HG02973 (cell line): ENCODE measurements around the gene GAS7.
"Not testable (repeated sequence)": the region's sequence is repeated elsewhere in the genome, so short reads cannot be mapped to it uniquely, and the experiment has no call there.

ENCODE experiments used
- ATAC-seq: cut with Tn5 transposase; IDR thresholded peaks from one replicate; pipeline ENCODE4 v1.9.1; 2021; ENCODE audit warnings: moderate library complexity; ENCODE audit not compliant: unreplicated experiment

GAS7 gene

DNA sequence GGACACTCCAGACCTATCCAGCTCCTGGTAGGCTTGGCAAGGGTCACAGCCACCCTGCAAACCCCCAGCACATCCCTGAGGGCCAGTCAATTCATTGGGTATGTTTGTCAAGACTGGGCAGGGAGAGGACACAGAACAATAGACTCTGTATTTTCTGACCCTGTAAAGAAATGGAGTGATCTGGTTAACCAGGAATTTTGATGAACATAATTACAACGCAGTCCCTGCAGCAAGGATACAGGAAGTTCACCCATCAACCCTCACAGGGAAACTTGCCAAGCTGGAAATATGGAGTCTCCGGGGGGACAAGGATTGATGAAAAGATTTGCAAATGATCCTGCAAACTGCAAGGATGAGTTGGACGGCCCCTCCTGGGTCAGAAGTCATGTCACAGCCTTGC, 167.3 kb downstream of the GAS7 start:
- ATAC-seq = no peak

DNA sequence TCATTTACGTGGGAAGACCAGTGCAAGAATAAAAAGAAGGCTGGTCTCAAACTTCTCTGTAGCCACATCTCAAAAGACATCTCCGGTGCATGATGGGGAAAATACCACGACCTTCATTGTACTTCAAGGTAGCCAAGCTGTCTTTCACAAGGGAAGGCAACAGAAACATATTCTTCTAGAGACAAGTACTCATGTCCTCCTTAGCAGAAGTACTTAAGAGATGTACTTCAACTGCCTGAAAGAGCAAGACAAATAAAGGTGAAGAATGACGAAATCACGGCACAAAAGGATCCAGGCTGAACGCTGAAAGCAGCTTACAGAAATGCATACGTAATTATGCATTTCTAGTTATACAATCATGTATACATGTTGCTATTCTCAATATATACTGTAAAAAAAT, 169.3 kb downstream of the GAS7 start:
- ATAC-seq = no peak

DNA sequence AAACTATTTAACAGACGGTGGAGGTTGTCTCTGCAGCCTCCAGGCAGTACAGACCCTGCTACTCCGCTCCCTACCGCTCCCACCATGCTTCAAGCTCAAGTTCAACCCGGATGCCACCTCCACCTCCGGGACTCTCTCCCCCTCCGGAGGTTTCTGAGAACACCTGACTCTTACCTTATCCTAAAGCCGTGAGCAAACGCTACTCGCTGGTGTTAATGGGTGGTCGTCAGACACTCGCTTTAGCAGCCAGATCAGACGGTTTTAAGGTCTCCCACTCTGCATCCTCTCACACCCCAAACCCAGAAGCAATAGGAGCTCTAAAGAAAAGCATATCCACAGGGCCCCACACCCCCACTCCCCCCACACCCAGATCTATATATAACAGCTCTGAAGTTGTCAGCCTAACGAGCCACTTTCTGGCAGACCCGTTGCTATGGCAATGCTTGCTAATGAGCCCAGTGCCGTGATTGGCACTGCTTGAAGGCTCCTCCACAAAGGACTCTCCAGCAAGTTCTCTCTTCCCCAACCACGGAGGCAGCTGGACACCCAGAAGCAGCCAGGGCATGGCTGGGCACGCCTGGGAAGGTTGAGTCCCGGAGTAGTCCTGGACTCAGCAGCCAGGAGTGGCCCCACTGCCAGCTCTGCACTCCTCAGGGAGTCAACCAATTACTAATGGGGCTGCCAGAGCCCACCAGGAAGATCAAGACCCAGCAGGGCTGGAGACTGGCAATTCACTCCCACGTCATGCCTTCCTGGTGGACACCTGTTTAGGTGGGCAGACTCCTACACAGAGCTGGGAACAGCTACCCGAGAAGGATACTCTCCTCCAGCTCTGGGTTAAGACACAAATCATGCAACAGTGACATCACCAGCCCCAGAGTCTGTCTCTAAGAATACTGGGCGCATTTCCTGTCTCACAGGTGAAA, 172.2 kb downstream of the GAS7 start:
- no peak for ATAC-seq

DNA sequence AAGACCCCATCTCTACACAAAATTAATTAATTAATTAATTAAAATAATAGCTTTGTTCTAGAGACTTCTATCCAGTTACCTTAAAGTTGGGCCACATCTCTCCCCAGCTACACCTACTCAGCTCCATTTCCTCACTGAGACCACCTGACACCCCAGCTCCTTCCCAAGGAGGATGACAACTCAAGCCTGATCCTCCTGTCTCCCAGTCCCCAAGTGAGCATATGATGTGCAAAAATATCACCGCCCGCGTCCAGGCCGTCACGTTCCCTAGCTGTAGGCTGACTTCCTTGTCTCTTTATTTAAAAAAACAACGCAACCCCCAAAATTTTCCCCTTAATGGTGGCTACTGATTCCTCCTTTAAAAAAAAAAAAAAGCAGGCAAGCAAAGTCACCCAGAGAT, 173.2 kb downstream of the GAS7 start:
- no peak for ATAC-seq

DNA sequence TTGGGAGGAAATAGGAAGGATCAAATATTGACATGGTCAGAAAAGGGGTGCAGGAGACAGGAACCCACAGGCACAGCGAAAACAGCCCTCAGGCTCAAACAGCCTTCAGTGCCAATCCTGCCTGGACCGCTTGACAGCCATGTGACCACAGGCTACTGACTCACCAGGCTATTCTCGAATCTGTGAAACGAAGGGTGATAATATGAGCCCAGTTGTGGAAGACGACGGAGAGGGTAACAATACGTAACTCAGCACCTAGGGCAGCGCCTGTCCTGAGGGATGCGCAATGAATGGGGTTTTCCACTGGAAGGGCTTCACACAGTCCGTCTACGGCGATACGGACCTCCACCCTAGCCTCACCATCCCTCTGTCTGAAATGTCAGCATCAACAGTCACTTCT, 176.0 kb downstream of the GAS7 start:
- no peak for ATAC-seq

DNA sequence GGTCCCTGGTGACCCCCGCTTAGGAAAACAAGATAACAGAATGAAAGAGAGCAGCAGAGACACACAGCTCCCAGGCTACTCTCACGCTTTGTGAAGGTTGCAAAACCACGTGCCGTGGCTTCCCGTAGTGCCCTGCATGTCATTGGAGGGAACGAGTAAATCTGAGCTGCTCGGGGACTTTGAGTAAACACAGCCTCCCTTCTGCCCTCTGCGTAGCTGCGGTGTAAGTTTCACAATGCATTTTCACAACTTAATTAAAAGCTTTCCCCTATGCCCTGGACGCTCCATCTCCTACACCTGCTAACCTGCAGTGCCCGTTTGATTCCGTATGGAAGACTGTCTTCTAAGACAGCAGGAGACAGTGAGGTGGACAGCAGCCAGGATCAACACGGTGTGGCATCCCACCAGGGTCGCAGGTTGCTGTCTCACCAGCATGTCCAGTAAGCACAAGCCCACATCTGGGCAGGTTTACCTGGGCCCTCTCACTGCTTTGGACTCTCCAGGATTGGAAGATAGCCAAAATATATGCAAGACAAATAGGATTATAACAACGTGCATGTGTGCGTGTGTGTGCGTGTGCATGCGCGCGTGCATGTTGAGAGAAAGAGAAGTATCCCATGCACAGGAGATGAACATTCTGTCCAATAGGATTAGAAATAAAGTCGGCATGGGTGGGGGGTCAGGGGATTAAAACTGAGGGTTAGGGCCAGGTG, 177.0 kb downstream of the GAS7 start:
- no peak for ATAC-seq

DNA sequence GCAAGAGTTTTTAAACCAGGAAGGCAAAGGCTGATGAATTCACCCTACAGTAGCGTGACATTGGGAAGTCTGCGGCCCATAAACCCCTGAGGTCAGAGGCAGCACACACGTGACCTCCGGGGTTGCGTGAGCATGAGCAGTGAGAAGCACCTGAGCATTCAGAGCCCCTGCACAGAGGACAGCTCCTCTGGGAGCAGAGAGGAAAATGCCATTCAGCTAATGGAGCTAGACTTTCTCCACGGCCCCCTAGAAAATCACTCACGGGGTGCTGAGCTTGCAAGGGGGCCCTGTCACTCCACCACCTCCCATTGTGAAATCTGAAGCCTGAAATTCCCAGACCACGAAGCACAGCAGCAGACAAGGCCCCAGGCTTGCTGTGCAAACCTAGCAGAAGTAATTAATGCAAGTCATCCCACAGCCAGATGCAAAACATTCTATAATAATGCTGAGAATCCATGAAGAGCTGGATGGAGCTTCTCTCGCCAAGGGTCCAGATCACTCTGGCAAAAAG, 178.4 kb downstream of the GAS7 start:
- ATAC-seq = no peak

DNA sequence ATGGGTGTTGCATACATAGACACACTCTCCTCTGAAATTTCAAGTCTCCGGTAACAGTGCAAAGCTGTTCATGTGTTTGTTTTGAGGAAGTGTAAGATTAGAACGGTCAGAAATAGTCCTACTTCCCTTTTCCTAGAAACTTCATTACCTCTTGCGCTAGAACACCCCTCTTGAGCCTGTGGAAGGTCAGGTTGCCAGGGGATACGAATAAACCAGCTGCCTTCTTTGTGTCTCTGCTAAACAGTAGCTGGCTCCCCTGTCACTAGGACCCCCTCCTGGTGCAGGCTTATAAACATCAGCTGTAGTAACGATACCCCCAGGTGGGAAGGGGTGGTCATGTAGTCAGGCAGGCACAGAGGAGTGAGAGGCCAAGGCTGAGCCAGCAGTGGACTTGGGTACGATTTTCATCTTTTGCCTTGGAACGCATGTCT, 179.9 kb downstream of the GAS7 start:
- peak; percentile 67 for ATAC-seq

DNA sequence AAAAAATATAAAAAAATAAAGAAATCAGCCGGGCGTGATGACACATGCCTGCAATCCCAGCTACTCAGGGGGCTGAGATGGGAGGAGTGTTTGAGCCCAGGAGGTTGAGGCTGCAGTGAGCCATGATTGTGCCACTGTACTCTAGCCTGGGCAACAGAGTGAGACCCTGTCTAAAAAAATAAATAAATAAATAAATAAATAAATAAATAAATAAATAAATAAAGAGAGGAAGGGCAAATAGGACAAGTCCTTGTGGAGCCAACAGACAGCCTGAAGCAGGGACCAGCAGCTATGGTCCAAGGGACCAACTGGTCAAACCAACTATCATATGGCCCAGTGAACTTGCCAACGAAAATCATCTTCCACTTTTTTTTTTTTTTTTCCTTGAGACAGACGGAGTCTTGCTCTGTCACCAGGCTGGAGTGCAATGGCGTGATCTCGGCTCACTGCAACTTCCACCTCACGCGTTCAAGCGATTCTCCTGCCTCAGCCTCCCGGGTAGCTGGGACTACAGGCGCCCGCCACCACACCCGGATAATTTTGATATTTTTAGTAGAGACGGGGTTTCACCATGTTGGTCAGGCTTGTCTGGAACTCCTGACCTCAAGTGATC, 181.3 kb downstream of the GAS7 start:
- not testable (repeated sequence) for ATAC-seq

DNA sequence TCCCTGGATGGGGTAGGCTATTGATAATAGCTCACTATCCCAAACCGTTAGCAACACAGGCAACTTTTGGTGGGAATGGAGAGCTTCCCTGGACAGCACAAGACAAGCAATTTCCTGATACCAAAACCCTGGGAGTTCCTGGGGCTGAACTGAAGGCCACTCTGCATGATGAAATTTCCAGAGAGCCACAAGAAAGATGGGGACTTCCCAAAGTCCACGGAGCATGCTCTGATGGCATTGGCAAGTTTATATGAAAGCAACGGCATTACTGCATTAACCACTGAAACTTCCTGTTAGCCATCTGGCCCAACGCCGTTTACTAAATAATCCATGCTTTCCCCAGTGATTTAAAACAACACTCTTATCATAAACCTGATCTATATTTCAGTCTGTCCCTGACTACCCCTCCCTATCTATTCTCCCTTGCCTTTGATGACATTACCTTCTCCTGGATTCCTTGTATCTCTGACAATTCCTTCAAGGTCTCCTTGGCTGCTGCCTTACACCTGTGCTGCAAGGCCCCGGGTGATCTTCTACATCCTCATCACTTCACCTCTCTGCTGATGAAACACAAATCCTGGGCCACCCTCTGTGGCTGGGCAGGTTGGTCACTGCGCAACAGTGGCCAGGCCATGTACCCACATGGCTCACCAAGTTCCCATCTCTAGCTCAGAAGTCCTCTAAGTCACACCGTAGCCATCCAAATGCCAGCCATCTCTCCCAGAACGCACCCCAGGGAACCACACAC, 184.9 kb downstream of the GAS7 start:
- peak; percentile 50 for ATAC-seq

DNA sequence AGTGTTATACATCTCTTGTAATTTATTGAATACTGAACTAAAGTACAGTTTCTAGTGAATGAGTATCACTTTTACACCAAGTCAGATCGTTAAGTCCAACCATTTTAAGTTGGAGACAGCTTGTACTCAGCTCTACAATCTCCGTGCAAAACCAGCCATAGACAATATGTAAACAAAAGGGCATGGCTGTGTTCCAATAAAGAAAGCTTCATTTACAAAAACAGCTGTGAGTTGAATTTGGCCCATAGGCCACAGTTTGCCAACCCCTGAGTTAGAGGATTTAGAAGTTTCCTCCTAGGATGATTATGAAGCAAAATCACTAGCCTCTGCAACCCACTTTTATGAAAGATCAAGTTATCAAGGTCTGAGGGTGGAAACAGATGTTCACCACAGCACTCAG, 187.7 kb downstream of the GAS7 start:
- no peak for ATAC-seq

DNA sequence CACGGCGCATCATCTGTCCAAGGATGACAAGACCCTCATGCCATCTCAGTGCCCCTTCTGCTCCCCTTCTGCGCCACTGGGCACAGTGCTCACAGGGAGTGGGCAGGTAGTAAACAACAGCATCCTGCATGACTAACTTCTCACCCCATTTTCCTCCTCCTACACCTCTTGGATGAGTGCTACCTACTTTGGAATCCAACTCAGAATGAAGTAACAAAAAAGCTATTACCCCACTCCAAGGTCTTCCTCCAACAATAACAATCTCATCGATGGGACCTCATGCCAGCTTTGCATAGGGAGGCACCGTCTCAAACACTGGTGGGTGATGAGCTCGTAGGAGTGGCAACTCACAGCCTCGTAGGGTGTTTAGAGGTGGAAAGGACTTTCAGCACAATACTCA, 194.7 kb downstream of the GAS7 start:
- ATAC-seq = no peak

DNA sequence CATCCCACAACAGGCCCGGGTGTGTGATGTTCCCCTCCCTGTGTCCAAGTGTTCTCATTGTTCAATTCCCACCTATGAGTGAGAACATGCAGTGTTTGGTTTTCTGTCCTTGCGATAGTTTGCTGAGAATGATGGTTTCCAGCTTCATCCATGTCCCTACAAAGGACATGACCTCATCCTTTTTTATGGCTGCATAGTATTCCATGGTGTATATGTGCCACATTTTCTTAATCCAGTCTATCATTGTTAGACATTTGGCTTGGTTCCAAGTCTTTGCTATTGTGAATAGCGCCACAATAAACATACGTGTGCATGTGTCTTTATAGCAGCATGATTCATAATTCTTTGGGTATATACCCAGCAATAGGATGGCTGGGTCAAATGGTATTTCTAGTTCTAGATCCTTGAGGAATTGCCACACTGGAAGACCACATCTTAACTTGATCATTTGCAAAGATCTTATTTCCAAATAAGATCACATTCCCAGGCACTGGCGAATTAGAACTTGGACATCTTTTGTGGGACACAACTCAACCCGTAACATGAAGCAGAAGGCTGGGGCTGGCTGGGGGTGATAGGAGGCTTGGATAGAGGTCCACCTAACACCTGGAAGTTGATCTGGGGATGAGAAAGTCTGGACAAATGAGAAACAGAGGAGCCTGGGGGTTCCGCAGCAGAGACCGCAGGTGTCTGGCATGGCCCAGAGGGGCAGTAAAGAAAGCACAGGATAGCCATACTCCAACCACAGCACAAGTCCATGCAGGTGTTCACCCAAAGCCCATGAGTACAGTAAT, 195.6 kb downstream of the GAS7 start:
- ATAC-seq = not testable (repeated sequence)

DNA sequence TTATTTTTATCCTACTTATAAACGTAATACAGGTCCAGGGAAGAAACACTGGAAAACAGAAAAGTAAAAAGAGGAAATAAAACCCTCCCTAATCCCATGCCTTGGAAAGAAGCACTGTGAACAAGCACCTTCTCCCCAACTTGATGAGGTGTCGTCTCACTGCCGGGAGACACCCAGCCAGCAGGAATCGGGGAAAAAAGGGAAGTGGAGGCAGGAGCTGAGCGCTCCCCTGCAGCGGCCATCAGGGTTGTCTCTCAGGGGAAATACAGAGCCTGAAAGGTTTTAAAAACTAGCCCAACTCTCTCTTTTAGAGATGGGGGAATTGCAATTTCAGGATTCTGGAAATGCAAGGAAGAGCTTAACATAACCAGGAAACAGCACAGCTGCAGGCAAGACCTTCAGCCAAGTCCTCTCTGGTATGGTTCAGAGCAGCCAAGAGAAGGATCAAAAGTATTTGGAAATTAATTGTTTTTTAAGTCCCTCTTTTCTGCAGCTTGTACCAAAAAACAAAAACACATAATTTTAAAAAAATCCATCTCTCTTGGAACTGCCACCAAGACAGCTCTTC, 197.0 kb downstream of the GAS7 start:
- ATAC-seq = no peak

DNA sequence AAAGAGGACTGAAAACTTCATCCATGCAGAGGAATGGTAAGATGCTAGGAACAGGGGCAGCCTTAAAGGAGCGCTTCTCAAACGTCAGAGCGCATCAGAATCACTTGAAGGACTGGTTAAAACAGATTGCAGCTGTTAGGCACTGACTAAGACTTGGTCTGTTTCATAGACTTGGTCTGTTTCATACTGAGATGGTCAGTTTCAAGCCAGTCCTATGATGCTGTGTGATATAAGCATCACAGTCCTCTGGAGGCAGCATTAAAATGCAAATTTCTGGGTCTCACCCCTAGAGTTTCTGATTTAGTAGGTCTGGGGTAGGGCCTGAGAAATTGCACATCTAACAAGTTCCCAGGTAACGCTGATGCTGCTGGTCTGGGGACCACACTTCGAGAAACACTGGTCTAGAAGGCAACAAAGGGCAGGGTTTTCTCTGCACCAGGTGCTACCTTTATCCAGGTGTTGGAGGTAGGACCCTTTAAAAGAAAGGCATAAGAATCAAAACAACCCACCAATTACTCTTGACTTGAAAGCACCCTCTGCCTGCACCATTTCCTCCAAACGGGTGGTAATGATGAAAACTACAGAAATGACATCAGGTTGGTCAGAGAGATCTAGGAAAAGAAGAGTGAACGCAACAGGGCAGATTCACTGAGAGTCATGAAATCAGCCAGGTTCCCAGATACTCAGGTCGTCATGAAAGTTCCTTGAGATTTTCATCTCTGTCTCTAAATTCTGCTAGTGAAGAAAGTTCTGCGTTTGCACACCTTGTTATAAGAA, 198.3 kb downstream of the GAS7 start:
- no peak for ATAC-seq

DNA sequence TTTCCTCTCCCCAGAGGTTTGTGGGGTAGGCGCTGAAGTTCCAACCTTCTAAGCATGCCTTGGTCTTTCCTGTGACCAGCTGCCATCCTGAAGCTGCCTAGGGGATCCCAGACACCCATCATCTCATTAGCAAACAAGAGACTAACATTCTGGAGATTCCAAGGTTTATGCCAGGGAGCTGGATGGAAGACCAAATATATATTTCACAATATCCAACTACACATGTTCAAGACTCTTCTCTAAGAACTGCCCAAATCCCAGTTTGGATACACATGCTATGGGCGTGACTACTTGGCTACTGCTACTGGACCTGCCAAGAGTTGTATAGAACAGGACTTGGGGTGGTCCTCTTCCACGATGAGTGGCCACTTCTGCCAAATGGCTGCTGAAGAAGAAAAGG, 200.3 kb downstream of the GAS7 start:
- no peak for ATAC-seq

DNA sequence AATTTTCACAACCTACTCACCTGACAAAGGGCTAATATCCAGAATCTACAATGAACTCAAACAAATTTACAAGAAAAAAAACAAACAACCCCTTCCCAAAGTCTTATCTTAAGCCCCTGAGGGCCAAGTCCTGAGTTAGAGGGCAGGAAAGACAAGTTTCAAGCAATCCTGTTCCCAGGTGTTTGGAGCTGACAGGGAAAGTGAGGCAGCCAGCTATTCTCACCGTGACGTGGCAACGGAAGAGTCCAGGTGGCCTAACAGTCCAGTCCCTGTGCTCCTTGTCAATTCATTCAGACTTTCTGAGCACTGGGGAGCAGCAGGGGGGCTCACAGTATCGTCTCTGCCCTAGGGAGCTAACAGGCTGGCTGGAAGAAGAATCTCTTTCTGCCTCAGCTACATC, 203.6 kb downstream of the GAS7 start:
- no peak for ATAC-seq

DNA sequence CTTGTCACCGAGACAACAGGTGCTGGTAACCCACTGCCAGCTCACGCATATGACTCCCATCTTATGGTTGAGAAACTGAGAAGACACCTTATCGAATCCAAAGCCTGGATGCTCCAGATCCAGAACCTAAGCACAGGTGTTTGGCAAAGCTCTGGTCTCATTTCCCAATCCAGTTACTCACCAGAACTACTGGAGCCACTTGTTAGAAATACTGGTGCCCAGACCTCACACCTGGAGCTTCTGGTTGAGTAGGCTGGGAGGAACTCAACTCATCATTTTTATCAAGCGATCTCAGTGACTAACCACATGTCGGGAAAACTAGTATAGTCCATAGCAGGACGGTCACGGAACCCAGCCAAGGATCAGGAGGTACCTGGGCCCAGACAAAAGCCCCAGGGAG, 206.6 kb downstream of the GAS7 start:
- ATAC-seq = no peak

DNA sequence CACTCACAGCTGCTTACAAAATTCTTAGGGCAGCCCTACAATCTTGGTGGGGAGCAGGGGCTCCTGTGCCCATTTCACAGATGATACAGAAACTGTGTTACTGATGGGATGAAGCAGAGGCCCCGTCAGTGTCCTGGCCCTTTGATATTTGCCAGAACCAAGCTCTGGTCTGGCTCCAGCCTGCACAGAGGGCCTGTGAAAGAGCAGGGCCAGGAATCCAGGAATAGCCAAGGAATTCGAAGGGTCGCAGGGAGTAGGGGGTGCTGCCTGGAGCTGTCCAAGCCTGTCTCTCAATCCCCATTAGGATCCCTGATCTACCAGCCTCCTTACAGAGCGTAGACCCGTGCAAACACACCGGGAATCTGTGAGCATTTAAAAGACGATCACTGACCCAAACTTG, 207.1 kb downstream of the GAS7 start:
- no peak for ATAC-seq
